ENCODE results near the gene AGBL5.

Gene AGBL5

DNA sequence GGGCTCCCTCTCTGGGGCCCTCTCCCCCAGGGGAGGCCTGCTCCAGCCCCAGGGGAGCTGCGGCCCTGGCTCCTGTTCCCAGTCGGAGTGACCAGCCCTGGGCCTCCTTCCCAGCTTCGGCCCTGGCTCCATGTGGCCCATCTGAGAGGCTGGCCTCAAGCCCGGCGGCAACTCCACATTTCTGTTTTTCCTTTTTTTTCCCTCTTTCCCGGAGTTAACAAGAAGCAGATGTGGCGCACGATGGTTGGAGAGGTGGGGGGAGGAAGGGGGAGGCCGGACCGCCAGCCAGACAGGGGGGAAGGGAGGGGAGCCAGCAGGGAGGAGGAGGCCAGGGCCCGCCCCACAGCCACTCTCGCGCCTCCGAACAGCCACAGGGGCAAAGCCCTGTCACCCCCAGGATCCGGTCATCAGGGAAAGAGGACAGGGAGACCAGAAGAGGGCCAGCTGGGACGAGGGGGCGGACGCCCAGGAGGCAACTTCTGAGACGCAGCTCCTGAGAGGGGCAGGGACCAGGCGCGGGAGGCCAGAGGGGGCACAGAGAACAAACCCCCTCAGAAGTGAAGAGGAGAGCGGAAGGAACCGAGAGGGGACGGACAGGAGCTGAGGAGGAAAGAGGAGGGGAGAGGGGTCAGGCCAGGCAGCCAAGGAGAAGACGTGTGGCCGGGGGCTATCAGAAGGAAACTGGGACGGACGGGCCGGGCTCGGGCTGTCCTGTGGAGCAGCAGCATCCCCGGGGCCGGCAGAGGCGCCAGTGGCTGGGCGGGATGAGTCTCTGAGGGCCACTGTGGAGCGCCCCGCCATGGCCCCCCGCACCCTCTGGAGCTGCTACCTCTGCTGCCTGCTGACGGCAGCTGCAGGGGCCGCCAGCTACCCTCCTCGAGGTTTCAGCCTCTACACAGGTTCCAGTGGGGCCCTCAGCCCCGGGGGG is 27.1 kb downstream of the AGBL5 start, which contains the start of gene EMILIN1:
Gene EMILIN1, plus strand, starts transcription at position 349 of the 928 bp plus-strand sequence. Its CDS starts 451 bp downstream, at position 800.
- DNase-seq (ENCODE audit: low read depth, low spot score) = peak; percentile 82

DNA sequence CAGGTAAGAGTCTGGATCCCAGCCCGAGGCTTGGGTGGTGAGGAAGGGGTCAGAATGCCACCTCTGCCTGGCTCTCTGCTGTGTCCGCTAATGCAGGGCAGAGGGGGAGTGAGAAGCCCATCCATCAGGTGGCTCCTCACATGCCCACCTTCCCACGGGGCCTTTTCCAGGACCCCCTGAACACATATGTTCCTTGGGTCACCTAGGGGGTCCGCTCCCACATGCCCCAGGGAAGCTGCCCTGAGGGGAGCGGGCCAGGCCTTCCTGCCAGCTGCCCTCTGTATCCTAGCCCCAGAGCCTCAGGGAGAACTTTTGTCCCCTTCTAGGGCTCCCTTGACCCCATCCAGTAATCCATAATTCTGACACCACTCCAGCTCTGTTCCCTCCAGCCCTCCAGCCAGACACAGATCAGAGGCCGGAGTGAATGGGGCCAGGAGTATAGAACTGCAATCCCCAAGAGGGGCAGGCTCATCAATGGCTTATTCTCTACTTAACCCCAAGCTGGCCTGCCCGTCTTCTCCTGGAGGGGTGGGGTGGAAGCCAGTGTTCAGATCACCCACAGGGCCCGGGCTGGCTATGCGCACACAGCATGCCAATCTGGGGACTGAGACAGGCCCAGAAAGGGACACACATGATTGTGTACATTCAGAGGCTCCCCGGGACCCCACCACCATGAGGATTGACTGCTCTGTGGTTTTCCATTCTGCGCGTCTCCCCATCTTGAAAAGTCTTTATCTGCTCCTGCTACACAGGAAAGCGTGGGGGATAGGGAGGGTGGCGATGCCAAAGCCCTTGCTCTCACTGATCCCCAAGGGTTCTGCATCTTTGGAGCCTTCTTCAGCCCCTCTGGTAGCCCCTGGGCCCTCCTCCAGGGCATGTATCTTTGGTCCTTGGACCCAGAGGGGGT is 28.0 kb downstream of the AGBL5 start:
- no peak for DNase-seq (ENCODE audit: low read depth, low spot score)

DNA sequence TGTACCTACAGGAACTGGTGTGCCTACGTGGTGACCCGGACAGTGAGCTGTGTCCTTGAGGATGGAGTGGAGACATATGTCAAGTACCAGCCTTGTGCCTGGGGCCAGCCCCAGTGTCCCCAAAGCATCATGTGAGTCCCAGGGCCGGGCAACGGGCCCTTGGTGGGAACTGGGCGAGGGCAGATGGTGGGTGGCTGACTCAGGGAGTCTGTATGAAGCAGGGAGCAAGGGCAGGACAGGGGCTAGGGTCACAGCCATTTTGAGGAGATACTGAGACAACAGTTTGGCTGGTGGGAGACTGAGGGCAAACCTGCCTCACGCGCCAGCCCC is 28.6 kb downstream of the AGBL5 start:
- no peak for DNase-seq (ENCODE audit: low read depth, low spot score)

DNA sequence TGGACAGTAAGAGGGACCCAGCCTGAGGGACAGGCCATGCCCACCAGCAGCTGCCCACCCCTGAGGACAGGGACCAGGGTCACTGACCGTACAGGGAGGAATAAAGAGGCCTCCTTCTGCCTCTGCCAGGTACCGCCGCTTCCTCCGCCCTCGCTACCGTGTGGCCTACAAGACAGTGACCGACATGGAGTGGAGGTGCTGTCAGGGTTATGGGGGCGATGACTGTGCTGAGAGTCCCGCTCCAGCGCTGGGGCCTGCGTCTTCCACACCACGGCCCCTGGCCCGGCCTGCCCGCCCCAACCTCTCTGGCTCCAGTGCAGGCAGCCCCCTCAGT is 29.1 kb downstream of the AGBL5 start:
- no peak for DNase-seq (ENCODE audit: low read depth, low spot score)

DNA sequence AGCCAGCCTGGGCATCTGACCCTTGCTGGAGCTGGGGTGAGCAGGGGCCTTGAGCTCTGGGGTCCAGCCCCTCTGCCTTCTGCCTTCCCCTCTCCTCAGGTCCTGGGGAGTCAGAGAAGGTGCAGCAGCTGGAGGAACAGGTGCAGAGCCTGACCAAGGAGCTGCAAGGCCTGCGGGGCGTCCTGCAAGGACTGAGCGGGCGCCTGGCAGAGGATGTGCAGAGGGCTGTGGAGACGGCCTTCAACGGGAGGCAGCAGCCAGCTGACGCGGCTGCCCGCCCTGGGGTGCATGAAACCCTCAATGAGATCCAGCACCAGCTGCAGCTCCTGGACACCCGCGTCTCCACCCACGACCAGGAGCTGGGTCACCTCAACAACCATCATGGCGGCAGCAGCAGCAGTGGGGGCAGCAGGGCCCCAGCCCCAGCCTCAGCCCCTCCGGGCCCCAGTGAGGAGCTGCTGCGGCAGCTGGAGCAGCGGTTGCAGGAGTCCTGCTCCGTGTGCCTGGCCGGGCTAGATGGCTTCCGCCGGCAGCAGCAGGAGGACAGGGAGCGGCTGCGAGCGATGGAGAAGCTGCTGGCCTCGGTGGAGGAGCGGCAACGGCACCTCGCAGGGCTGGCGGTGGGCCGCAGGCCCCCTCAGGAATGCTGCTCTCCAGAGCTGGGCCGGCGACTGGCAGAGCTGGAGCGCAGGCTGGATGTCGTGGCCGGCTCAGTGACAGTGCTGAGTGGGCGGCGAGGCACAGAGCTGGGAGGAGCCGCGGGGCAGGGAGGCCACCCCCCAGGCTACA is 30.7 kb downstream of the AGBL5 start:
- DNase-seq (ENCODE audit: low read depth, low spot score) = no peak

DNA sequence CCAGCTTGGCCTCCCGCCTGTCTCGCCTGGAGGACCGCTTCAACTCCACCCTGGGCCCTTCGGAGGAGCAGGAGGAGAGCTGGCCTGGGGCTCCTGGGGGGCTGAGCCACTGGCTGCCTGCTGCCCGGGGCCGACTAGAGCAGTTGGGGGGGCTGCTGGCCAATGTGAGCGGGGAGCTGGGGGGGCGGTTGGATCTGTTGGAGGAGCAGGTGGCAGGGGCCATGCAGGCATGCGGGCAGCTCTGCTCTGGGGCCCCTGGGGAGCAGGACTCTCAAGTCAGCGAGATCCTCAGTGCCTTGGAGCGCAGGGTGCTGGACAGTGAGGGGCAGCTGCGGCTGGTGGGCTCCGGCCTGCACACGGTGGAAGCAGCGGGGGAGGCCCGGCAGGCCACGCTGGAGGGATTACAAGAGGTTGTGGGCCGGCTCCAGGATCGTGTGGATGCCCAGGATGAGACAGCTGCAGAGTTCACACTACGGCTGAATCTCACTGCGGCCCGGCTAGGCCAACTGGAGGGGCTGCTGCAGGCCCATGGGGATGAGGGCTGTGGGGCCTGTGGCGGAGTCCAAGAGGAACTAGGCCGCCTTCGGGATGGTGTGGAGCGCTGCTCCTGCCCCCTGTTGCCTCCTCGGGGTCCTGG is 31.4 kb downstream of the AGBL5 start:
- no peak for DNase-seq (ENCODE audit: low read depth, low spot score)

DNA sequence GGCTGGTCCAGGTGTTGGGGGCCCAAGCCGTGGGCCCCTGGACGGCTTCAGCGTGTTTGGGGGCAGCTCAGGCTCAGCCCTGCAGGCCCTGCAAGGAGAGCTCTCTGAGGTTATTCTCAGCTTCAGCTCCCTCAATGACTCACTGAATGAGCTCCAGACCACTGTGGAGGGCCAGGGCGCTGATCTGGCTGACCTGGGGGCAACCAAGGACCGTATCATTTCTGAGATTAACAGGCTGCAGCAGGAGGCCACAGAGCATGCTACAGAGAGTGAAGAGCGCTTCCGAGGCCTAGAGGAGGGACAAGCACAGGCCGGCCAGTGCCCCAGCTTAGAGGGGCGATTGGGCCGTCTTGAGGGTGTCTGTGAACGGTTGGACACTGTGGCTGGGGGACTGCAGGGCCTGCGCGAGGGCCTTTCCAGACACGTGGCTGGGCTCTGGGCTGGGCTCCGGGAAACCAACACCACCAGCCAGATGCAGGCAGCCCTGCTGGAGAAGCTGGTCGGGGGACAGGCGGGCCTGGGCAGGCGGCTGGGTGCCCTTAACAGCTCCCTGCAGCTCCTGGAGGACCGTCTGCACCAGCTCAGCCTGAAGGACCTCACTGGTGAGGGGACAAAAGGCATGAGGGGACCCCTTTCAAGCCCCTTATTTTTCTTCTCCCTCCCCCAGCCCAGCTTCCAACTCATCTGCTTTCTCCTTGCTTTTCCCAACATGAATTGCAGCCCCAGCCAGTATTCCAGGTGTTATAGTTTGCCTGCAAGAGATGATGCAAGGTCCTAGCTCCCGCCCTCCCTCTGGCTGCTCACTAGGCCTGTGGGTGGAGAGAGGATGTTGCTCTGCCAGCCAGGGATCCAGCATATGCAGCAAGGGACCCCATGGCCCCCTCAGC is 32.2 kb downstream of the AGBL5 start:
- DNase-seq (ENCODE audit: low read depth, low spot score) = no peak

DNA sequence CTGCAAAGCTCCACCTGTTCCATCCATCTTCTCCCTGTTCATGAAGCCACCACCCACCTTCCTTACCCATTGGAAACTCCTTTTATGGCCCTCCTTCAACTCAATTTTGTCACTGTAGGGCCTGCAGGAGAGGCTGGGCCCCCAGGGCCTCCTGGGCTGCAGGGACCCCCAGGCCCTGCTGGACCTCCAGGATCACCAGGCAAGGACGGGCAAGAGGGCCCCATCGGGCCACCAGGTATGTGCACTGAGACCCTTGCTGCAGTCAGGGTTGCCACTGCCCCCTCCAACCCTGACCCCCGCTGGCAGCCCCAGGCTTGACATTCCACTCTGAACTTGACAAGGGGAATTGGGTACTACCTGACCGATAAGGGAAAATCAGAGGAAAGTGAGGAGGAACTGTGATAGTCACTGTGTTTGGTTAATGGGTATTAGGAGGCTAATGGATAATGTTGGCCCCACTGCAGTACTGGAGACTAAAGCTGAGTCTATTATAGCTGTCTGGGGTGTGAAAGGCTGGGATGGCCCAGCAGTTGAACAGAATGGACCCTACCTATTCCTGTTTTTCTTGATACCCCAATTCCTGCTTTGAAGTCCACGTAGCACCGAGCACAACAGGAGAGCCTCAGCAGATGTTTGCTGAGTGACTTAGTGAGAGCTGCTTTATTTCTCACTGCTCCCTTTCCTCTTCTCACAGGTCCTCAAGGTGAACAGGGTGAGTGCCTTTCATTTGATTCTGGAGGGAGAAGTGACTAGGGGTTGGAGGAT is 33.0 kb downstream of the AGBL5 start:
- no peak for DNase-seq (ENCODE audit: low read depth, low spot score)

DNA sequence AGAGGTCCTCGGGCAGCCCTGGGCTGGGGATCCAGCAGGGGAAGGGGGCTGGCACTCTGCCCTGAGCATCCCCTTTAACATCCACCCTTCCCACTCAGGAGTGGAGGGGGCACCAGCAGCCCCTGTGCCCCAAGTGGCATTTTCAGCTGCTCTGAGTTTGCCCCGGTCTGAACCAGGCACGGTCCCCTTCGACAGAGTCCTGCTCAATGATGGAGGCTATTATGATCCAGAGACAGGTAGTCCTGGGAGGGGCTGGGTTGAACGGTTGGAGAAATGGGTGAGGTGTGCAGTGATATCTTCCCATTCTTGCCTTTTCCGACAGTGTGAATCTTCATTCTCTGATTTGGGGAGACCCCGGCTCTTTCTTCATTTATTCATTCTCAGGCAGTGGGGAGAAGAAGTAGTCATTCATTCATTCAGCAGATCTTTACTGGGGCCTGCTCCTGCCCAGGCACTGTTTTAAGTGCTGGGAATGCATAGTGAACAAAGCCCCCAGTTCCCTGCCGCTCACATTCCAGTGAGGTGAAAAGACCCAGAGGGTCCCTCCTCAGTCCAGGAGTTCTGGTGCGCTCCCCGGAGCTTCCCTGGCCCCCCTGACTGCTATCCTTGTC is 33.7 kb downstream of the AGBL5 start:
- DNase-seq (ENCODE audit: low read depth, low spot score) = no peak

DNA sequence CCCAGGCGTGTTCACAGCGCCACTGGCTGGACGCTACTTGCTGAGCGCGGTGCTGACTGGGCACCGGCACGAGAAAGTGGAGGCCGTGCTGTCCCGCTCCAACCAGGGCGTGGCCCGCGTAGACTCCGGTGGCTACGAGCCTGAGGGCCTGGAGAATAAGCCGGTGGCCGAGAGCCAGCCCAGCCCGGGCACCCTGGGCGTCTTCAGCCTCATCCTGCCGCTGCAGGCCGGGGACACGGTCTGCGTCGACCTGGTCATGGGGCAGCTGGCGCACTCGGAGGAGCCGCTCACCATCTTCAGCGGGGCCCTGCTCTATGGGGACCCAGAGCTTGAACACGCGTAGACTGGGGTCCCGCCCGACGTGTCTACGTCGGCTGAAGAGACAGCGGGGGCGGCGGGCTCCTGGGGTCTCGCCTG is 34.2 kb downstream of the AGBL5 start:
- DNase-seq (ENCODE audit: low read depth, low spot score) = no peak

DNA sequence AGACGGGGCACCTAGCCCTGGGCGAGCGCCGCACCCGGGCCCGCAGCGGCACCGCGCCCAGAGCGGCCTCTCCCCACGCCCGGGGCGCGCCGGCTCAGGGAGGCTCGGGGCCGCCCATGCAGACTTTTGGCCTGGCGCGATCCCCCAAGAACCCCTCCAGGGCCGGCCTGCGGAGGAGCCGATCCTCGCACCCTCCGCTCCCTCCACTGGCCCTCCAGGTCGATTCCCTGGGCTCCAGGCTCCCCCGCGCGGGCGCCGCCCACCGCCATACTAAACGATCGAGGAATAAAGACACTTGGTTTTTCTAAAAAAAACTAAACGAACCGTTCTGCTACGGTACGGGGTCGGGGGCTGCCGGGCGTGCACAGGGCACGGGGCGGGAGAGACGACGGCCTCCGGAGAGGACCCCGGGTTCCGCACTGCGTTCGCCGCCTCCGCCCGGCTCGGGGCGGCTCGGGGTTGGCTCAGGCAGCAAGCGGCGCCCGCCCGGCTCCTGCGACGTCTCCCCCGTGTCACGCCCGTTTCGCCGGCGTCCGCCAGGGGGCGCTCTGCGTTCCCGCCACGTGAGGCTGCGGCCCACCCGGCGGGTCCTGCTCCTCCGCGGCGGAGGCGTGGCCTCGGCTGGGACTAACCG is 34.7 kb downstream of the AGBL5 start:
- peak; percentile 69 for DNase-seq (ENCODE audit: low read depth, low spot score)

DNA sequence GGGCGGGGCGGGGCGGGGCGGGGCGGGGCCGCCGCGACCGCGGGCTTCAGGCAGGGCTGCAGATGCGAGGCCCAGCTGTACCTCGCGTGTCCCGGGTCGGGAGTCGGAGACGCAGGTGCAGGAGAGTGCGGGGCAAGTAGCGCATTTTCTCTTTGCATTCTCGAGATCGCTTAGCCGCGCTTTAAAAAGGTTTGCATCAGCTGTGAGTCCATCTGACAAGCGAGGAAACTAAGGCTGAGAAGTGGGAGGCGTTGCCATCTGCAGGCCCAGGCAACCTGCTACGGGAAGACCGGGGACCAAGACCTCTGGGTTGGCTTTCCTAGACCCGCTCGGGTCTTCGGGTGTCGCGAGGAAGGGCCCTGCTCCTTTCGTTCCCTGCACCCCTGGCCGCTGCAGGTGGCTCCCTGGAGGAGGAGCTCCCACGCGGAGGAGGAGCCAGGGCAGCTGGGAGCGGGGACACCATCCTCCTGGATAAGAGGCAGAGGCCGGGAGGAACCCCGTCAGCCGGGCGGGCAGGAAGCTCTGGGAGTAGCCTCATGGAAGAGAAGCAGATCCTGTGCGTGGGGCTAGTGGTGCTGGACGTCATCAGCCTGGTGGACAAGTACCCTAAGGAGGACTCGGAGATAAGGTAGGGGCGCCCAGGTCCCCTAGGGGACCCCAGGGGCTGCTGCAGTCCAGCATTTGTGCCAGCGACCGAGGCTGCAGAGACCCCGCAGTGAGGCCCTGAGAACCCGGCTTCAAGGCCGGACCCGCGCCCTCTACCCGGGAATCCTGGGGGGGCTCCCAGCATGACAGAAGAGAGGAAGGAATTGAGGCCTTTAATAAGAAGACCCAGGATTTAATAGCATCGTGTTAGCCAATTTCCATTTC is 35.5 kb downstream of the AGBL5 start, which contains the start of gene KHK:
Gene KHK, plus strand, starts transcription at position 49 of the 870 bp plus-strand sequence. Its CDS starts 488 bp downstream, at position 537.
- DNase-seq (ENCODE audit: low read depth, low spot score) = no peak

DNA sequence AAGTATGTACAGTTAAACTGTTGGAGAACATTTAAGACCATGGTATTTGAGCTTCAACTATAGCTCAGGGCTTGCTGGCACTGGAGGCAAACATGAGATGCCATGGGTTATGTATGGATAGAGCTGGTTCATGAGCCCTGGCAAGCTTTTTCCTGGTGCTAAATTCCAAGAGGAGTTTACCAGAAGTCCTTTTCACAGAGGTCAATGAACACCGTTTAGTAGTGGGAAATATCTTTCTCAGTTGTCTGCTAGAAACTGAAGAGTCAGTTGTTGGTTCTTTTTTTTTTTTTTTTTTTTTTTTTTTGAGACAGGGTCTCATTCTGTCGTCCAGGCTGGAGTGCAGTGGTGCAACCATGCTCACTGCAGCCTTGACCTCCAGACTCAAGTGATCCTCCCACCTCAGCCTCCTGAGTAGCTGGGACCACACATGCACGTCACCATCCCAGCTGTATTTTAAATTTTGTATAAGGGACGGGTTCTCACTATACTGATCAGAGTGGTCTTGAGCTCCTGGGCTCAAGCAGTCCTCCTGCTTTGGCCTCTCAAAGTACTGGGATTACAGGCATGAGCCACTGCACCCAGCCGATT is 36.4 kb downstream of the AGBL5 start:
- no peak for DNase-seq (ENCODE audit: low read depth, low spot score)

DNA sequence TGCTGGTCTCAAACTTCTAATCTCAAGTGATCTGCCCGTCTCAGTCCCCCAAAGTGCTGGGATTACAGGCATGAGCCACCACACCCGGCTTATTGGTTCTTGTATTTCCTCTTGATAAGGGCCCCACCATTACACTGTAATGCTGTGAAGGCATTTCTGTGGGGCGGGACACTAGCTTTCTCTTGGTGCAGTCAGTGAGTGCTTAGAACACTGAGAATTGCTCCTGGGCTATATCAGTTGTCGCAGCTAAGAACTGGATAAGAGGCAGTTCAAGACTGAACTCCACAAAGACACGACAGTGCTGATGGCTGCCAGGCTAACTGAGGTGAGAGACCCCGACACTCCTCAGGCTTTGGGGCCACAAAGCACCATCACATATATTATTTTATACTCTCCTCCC is 37.2 kb downstream of the AGBL5 start:
- DNase-seq (ENCODE audit: low read depth, low spot score) = no peak

DNA sequence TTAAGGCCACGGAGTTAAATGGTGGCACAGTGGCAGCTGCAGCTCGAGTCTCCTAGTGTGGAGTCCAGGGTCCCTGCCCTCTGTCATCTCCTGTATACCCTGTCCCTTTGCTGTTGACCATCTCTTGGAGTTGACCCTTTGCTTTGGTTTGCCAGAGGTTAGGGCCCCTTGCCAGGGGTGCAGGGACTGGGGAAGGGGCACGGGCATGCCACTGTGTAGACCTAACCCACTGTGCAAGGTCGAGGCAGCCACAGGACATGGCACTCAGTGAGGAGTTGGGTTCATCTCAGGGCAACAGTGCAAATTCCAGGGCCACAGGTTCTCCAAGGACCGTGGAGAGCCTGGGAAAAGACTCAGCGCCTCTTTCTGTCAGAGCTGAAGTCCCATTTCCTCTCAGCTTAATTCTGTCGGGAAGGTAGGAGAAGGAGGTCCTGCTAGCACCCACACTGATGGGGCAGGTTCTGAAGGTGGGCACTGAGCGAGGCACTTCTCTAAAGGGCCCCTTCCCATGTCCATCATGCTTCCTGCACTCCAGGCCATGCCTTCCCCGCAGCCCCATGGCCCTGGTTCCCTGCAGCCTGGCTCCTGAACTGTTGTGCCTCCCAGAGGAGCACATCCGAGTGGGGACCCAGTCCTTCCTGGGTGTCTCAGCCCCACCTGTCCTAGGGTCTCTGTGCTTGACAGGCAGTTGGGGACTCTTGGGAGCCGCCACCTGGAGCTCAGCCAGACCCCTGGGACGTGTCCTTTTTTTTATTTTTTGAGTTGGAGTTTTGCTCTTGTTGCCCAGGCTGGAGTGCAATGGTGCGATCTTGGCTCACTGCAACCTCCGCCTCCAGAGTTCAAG is 37.9 kb downstream of the AGBL5 start:
- no peak for DNase-seq (ENCODE audit: low read depth, low spot score)
